Epithelial cell of proximal tubule (primary cell): ENCODE data around the gene PRLH. TPM values are rescaled to one million over a fixed set of nuclear protein-coding genes. Genes with fewer than 3 reads are reported as not detected.

Experiments
- DNase-seq: peaks from one replicate; pipeline ENCODE4 v3.0.0-alpha.2; 2011; ENCODE audit warnings: low read depth
- H3K4me3 ChIP-seq: 2 replicates; pipeline ENCODE4 v1.5.1; 2011; ENCODE audit warnings: low read depth, mild to moderate bottlenecking, low read length
- CTCF ChIP-seq: conservative IDR thresholded peaks from 2 replicates; pipeline ENCODE4 v1.5.1; 2012; ENCODE audit warnings: low read depth, mild to moderate bottlenecking, low read length
- total RNA-seq: library from RNA; depleted of rRNA; stranded (reverse); fragments of >200 nt; gene quantifications from 2 replicates; pipeline ENCODE4 v1.2.3, GENCODE V29; 2015

Gene PRLH
- total RNA-seq = not detected in 2 replicates

- no peak within 1 kb of the TSS for H3K4me3 ChIP-seq
- TF ChIP-seq CTCF = no peak
Measured at GRCh38 chr2:237566401-237567235, at the start of gene PRLH. TSS of gene PRLH (plus strand) at chr2:237566574. CDS start at chr2:237566574, 0 bp downstream.

GRCh38 chr2:237517163-237517562 lies 49.2 kb upstream of the PRLH start:
- no peak overlapping the region for H3K4me3 ChIP-seq
- no peak for TF ChIP-seq CTCF
- DNase-seq = no peak

More at GRCh38 chr2:237566401-237567235, at the start of gene PRLH:
- no peak for DNase-seq

- H3K4me3 ChIP-seq = no peak overlapping the region
- TF ChIP-seq CTCF = no peak
- DNase-seq = no peak
Measured at GRCh38 chr2:237517990-237518389, 48.4 kb upstream of the PRLH start.

- DNase-seq = no peak
- no peak for TF ChIP-seq CTCF
- H3K4me3 ChIP-seq = no peak overlapping the region
Measured at GRCh38 chr2:237519506-237520245, 46.7 kb upstream of the PRLH start.

- no peak for DNase-seq
- TF ChIP-seq CTCF = no peak
- no peak overlapping the region for H3K4me3 ChIP-seq
Measured at GRCh38 chr2:237520290-237520689, 46.1 kb upstream of the PRLH start.

GRCh38 chr2:237524631-237525030 lies 41.7 kb upstream of the PRLH start:
- TF ChIP-seq CTCF = no peak
- no peak for DNase-seq
- no peak overlapping the region for H3K4me3 ChIP-seq
